Mesenchymal stem cell (in vitro differentiated cells and primary cell): ENCODE measurements around the gene PLA2G3.

Source experiments
- DNase-seq: peaks from one replicate; pipeline ENCODE4 v3.0.0-alpha.2; 2013
- H2AFZ ChIP-seq: one replicate; pipeline ENCODE4 v1.6.1; 2013; ENCODE audit warnings: low read depth, mild to moderate bottlenecking, control low read depth, inconsistent platforms, low read length, moderate library complexity
- H2AK5ac ChIP-seq: 2 replicates; pipeline ENCODE4 v1.6.1; 2013; ENCODE audit warnings: low read length, moderate library complexity, mild to moderate bottlenecking, inconsistent platforms; ENCODE audit not compliant: severe bottlenecking
- H2BK120ac ChIP-seq: one replicate; pipeline ENCODE4 v1.6.1; 2013; ENCODE audit warnings: low read depth, mild to moderate bottlenecking, inconsistent platforms, low read length, moderate library complexity
- H2BK12ac ChIP-seq, 2 experiments: one replicate each; pipeline ENCODE4 v1.6.1; 2013; ENCODE audit warnings: inconsistent platforms in 2 of 2, low read length in 2 of 2, mild to moderate bottlenecking in 2 of 2, moderate library complexity in 2 of 2, control low read depth in 1 of 2
- H2BK15ac ChIP-seq: one replicate; pipeline ENCODE4 v1.6.1; 2013; ENCODE audit warnings: mild to moderate bottlenecking, low read depth, inconsistent platforms; ENCODE audit not compliant: poor library complexity, severe bottlenecking
- H2BK5ac ChIP-seq: 2 replicates; pipeline ENCODE4 v1.6.1; 2013; ENCODE audit warnings: low read depth, mild to moderate bottlenecking, low read length, control low read depth, inconsistent platforms; ENCODE audit not compliant: poor library complexity, severe bottlenecking
- H3K14ac ChIP-seq, 2 experiments: one replicate each; pipeline ENCODE4 v1.6.1; 2013; ENCODE audit warnings: inconsistent platforms in 2 of 2, low read length in 2 of 2, control low read depth in 1 of 2, mild to moderate bottlenecking in 1 of 2, moderate library complexity in 1 of 2
- H3K18ac ChIP-seq, 2 experiments: one replicate each; pipeline ENCODE4 v1.6.1; 2013; ENCODE audit warnings: inconsistent platforms in 2 of 2, low read length in 2 of 2, control low read depth in 1 of 2, low read depth in 1 of 2, mild to moderate bottlenecking in 1 of 2
- H3K23ac ChIP-seq, 2 experiments: one replicate each; pipeline ENCODE4 v1.6.1; 2013; ENCODE audit warnings: inconsistent platforms in 2 of 2, low read length in 2 of 2, mild to moderate bottlenecking in 2 of 2, moderate library complexity in 2 of 2, control low read depth in 1 of 2
- H3K27ac ChIP-seq: 2 replicates; pipeline ENCODE4 v1.5.1; 2013; ENCODE audit warnings: mild to moderate bottlenecking, moderate library complexity, low read length, control low read depth, inconsistent platforms; ENCODE audit not compliant: poor library complexity, severe bottlenecking
- H3K27me3 ChIP-seq, 2 experiments: 2 replicates each; pipeline versions ENCODE4 v1.6.1 to v1.7.0; 2013; ENCODE audit warnings: low read length in 2 of 2, mild to moderate bottlenecking in 2 of 2, moderate library complexity in 2 of 2, control low read depth in 1 of 2, inconsistent platforms in 1 of 2; ENCODE audit not compliant: control insufficient read depth in 1 of 2, insufficient read depth in 1 of 2
- H3K36me3 ChIP-seq, 2 experiments: 2 replicates each; pipeline versions ENCODE4 v1.6.1 to v1.7.0; 2013; ENCODE audit warnings: low read length in 2 of 2, control low read depth in 1 of 2, inconsistent platforms in 1 of 2, low read depth in 1 of 2, mild to moderate bottlenecking in 1 of 2; ENCODE audit not compliant: insufficient read depth in 2 of 2, control insufficient read depth in 1 of 2
- H3K4ac ChIP-seq, 2 experiments: one replicate each; pipeline ENCODE4 v1.6.1; 2013; ENCODE audit warnings: inconsistent platforms in 2 of 2, low read length in 2 of 2, mild to moderate bottlenecking in 2 of 2, moderate library complexity in 2 of 2, control low read depth in 1 of 2, low read depth in 1 of 2
- H3K4me1 ChIP-seq: 2 replicates; pipeline ENCODE4 v1.6.1; 2013; ENCODE audit warnings: low read depth, low read length, control low read depth; ENCODE audit not compliant: control insufficient read depth, insufficient read depth
- H3K4me2 ChIP-seq: 2 replicates; pipeline ENCODE4 v1.6.1; 2013; ENCODE audit warnings: low read length, mild to moderate bottlenecking, inconsistent platforms; ENCODE audit not compliant: poor library complexity, severe bottlenecking
- H3K4me3 ChIP-seq, 2 experiments: 2 replicates each; pipeline versions ENCODE4 v1.5.1 to v1.7.0; 2013; ENCODE audit warnings: low read length in 2 of 2, mild to moderate bottlenecking in 2 of 2, control low read depth in 1 of 2, low read depth in 1 of 2; ENCODE audit not compliant: insufficient read depth in 1 of 2
- H3K79me1 ChIP-seq: replicated peaks from 2 replicates; pipeline ENCODE4 v1.6.1; 2013; ENCODE audit warnings: mild to moderate bottlenecking, control low read depth, low read length, inconsistent platforms; ENCODE audit not compliant: poor library complexity, severe bottlenecking
- H3K9ac ChIP-seq: 2 replicates; pipeline ENCODE4 v1.7.0; 2013; ENCODE audit warnings: mild to moderate bottlenecking, low read length, moderate library complexity
- H3K9me3 ChIP-seq: 2 replicates; pipeline ENCODE4 v1.7.0; 2013; ENCODE audit warnings: mild to moderate bottlenecking, low read length; ENCODE audit not compliant: control insufficient read depth
- H4K8ac ChIP-seq: one replicate; pipeline ENCODE4 v1.6.1; 2013; ENCODE audit warnings: inconsistent platforms, mild to moderate bottlenecking, low read length, moderate library complexity
- H4K91ac ChIP-seq: one replicate; pipeline ENCODE4 v1.6.1; 2013; ENCODE audit warnings: mild to moderate bottlenecking, low read length, inconsistent platforms
- WGBS: methylation state at CpG from one replicate; pipeline ENCODE4 v1.1.7; 2013; ENCODE audit warnings: mixed read lengths; 5-methylcytosine and 5-hydroxymethylcytosine counted together
- small RNA-seq: library from polyadenylated mRNA; stranded (forward); fragments of <200 nt; extraction: miRNeasy Mini kit (QIAGEN cat#:217004); gene quantifications from one replicate; pipeline ENCODE3, GENCODE V24; 2013; ENCODE audit warnings: low read depth

The PLA2G3 gene

GRCh38 chr22:31084811-31085492 lies 55.4 kb downstream of the PLA2G3 start:
- Histone ChIP-seq H3K14ac (peak overlapping the region in 1 of 2 experiments; percentile 2), H3K36me3 (peaks cover 45 to 54% of the 10 kb centered on the region in 2 experiments), H2AK5ac (peak overlapping the region; percentile 13), H3K23ac (no peak overlapping the region), H2AFZ (no peak overlapping the region), H3K18ac (peak overlapping the region; percentile 54 to 88), H3K27me3 (no peaks in the 10 kb centered on the region), H3K4me1 (peaks cover 63% of the 10 kb centered on the region), H2BK5ac (peak overlapping the region; percentile 19), H2BK15ac (no peak overlapping the region), H4K8ac (peak overlapping the region; percentile 94), H3K9me3 (no peaks in the 10 kb centered on the region), H3K9ac (peak overlapping the region; percentile 95), H3K4ac (peak overlapping the region; percentile 42 to 92), H3K27ac (peak overlapping the region; percentile 75), H4K91ac (peak overlapping the region; percentile 95), H2BK120ac (peak overlapping the region; percentile 56), H3K4me3 (peak overlapping the region; percentile 66 to 94), H2BK12ac (no peak overlapping the region), H3K79me1 (peaks cover 23% of the 10 kb centered on the region), H3K4me2 (peak overlapping the region; percentile 54)
- DNase-seq, result peak; percentile 86
- 2% methylated on average over 54 of the region's 69 CpGs for WGBS

Small RNA genes within 50 kb of the gene (small RNA-seq; reads per million reads assigned to genes)
- 22.4 reads per million, percentile 87 among the genes with 10 or more reads in this experiment for gene MIR3928
